Sigmoid colon (tissue), 7 donors: ENCODE measurements around the gene GRID2. TPM values are rescaled to one million over a fixed set of nuclear protein-coding genes. Genes with fewer than 3 reads are reported as not detected.

ENCODE experiments used
- DNase-seq: peaks from one replicate; pipeline ENCODE4 v3.0.0-alpha.2; 2019
- H3K27ac ChIP-seq, 4 donors: fragments of 200-600 bp; sonication (generic); one replicate each; pipeline ENCODE4 v1.5.1; 2016 to 2019; ENCODE audit warnings: mild to moderate bottlenecking in 1 of 4
- H3K27me3 ChIP-seq, 3 donors: fragments of 200-600 bp; sonication (generic); one replicate each; pipeline ENCODE4 v1.5.1; 2019; ENCODE audit warnings: mild to moderate bottlenecking in 1 of 3
- H3K36me3 ChIP-seq, 4 donors: fragments of 200-600 bp; sonication (generic); one replicate each; pipeline ENCODE4 v1.5.1; 2016 to 2019
- H3K4me1 ChIP-seq, 4 donors: fragments of 200-600 bp; sonication (generic); one replicate each; pipeline ENCODE4 v1.5.1; 2017 to 2019
- H3K4me3 ChIP-seq, 4 donors: fragments of 200-600 bp; sonication (generic); one replicate each; pipeline ENCODE4 v1.5.1; 2017 to 2019; ENCODE audit warnings: mild to moderate bottlenecking in 2 of 4, moderate library complexity in 1 of 4
- H3K9me3 ChIP-seq, 4 donors: fragments of 200-600 bp in 3 of 4; sonication (generic) in 3 of 4; one replicate each; pipeline versions ENCODE4 v1.5.1 to v1.6.1; 2013 to 2019
- EP300 ChIP-seq, 4 donors: sonication (generic); formaldehyde crosslinking; IDR thresholded peaks; one replicate each; pipeline ENCODE4 v1.6.1; 2017; ENCODE audit warnings: antibody characterized with exemption in 4 of 4
- POLR2A ChIP-seq, 2 donors: fragments of 450-650 bp; IDR thresholded peaks; one replicate each; pipeline ENCODE4 v1.6.1; 2016; ENCODE audit warnings: antibody characterized with exemption in 2 of 2, mild to moderate bottlenecking in 2 of 2, moderate library complexity in 2 of 2
- POLR2AphosphoS5 ChIP-seq, 4 donors: sonication (generic); formaldehyde crosslinking; IDR thresholded peaks; one replicate each; pipeline ENCODE4 v1.6.1; 2017; ENCODE audit warnings: antibody characterized with exemption in 4 of 4
- WGBS, 2 donors: extraction: QIAGEN DNeasy Blood & Tissue Kit; methylation state at CpG; one replicate each; pipeline ENCODE4 v1.1.7; 2013; 5-methylcytosine and 5-hydroxymethylcytosine counted together
- intact Hi-C: fragments of 100-400 bp; cut with DNase I; formaldehyde crosslinking; loops from one replicate; pipeline ENCODE4 v1.15.1; 2023
- polyA plus RNA-seq, 3 donors: library from polyadenylated mRNA; stranded (reverse); fragments of 200-250 nt; gene quantifications; one replicate each; pipeline ENCODE4 v1.2.3, GENCODE V29; 2013
- total RNA-seq, 4 donors: library from RNA; depleted of rRNA; stranded (reverse); fragments of >200 nt; gene quantifications; one replicate each; pipeline ENCODE4 v1.1.0, GENCODE V29; 2016
- TF ChIP-seq, protein P1 (sequence below), 4 experiments: fragments of 450-650 bp in 3 of 4; fragments of 200-600 bp in 1 of 4; IDR thresholded peaks; one replicate each; pipeline ENCODE4 v1.5.1; 2016 to 2019; ENCODE audit warnings: antibody characterized with exemption in 4 of 4, mild to moderate bottlenecking in 3 of 4, moderate library complexity in 2 of 4
- donor health status: healthy with polysubstance abuse.
- donor health status: Bipolar disorder and iron deficiency.
- donor health status: healthy.

The GRID2 gene
- total and polyA plus RNA-seq, 7 donors: 0.04 to 1.9 (median 0.28) TPM; not detected in 2

DNA sequence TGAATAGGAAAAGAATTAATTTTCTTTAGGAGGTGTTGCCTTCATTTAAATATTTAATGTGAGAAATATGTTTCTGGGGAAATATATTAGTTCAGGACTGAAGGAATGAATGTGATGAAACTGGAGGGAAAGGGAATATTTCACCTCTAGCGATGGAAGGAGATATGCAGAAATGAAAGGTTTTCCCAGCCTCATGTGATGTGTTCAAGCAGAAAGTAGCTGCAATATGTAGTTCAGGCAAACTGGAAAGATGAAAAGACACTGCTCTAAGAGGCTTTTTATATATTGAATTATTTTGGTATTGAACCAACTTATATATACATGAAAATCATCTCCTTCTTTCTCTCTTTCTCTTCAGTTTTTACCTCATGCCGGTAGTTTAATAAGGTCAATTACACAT lies 3.4 kb downstream of the GRID2 start:
- Histone ChIP-seq H3K27ac (no peak overlapping the region), H3K4me3 (no peak overlapping the region), H3K36me3 (no peaks in the 10 kb centered on the region), H3K4me1 (peaks cover 0 to 30% (median 26%) of the 10 kb centered on the region in 4 donors), H3K27me3 (peaks cover 27 to 60% (median 29%) of the 10 kb centered on the region in 3 donors), H3K9me3 (no peaks in the 10 kb centered on the region)
- intact Hi-C loops: no loop called here
- no peak for DNase-seq
- 82 to 91% methylated on average over 2 of the region's 2 CpGs for WGBS, 2 donors
- no peak for TF ChIP-seq EP300 (IDR thresholded peaks at IDR 0.05)
- TF ChIP-seq POLR2AphosphoS5 (IDR thresholded peaks at IDR 0.05): no peak
- TF ChIP-seq, protein P1, sequence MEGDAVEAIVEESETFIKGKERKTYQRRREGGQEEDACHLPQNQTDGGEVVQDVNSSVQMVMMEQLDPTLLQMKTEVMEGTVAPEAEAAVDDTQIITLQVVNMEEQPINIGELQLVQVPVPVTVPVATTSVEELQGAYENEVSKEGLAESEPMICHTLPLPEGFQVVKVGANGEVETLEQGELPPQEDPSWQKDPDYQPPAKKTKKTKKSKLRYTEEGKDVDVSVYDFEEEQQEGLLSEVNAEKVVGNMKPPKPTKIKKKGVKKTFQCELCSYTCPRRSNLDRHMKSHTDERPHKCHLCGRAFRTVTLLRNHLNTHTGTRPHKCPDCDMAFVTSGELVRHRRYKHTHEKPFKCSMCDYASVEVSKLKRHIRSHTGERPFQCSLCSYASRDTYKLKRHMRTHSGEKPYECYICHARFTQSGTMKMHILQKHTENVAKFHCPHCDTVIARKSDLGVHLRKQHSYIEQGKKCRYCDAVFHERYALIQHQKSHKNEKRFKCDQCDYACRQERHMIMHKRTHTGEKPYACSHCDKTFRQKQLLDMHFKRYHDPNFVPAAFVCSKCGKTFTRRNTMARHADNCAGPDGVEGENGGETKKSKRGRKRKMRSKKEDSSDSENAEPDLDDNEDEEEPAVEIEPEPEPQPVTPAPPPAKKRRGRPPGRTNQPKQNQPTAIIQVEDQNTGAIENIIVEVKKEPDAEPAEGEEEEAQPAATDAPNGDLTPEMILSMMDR (IDR thresholded peaks at IDR 0.05): no peak
- no peak for TF ChIP-seq POLR2A (IDR thresholded peaks at IDR 0.05)

DNA sequence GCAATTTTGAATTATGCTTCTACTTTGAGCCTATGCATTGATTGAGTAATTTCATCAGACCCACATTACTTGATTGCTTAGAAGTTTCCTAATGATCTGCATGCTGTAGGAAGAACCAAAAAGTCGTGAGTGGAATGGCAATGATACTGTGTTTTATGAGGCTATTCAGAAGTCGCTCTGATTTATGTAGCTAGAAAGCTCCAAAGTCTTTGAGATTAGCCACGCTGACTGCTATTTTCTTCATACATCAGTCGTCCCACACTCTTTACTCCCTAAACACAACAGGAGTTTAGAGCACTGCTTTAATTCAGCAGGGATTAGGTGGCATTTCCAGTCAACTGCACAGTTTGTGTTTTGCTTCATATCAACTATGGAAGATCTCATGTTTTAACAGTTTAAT lies 4.1 kb downstream of the GRID2 start:
- H3K4me1 ChIP-seq: peaks cover 0 to 30% (median 26%) of the 10 kb centered on the region in 4 donors
- H3K4me3 ChIP-seq: no peak overlapping the region
- H3K9me3 ChIP-seq: no peaks in the 10 kb centered on the region
- no peaks in the 10 kb centered on the region for H3K36me3 ChIP-seq
- H3K27me3 ChIP-seq: peaks cover 23 to 53% (median 24%) of the 10 kb centered on the region in 3 donors
- intact Hi-C loops: no loop called here
- WGBS, 2 donors: 11 to 45% methylated on average over 4 of the region's 4 CpGs
- DNase-seq: no peak
- no peak overlapping the region for H3K27ac ChIP-seq
- TF ChIP-seq POLR2A (IDR thresholded peaks at IDR 0.05): no peak
- TF ChIP-seq, protein P1 (IDR thresholded peaks at IDR 0.05): no peak
- no peak for TF ChIP-seq EP300 (IDR thresholded peaks at IDR 0.05)
- TF ChIP-seq POLR2AphosphoS5 (IDR thresholded peaks at IDR 0.05): no peak

DNA sequence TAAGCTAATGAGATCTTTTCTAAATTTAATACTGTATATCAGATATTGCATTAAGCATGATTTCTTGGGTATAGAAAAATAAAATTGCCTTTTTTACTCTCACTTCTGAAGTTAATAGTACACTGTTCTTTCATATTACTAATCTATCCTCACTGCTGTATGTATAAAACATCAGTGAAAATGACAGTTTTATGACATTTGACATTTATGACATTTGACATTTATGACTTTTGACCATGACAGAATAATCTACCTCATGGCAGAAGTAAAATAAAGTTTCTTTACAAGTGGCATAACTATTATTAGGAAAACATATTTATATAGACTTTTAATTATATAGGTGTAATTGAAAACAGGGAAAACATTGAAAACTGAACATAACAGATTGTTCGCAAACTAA lies 13.3 kb downstream of the GRID2 start:
- Histone ChIP-seq H3K9me3 (no peaks in the 10 kb centered on the region), H3K27me3 (no peaks in the 10 kb centered on the region), H3K36me3 (no peaks in the 10 kb centered on the region), H3K4me1 (no peaks in the 10 kb centered on the region), H3K4me3 (no peak overlapping the region), H3K27ac (no peak overlapping the region)
- no peak for DNase-seq
- 93 to 94% methylated on average over 1 of the region's 1 CpG for WGBS, 2 donors
- TF ChIP-seq, protein P1 (IDR thresholded peaks at IDR 0.05): no peak
- TF ChIP-seq POLR2A (IDR thresholded peaks at IDR 0.05) (no peak), EP300 (IDR thresholded peaks at IDR 0.05) (no peak), POLR2AphosphoS5 (IDR thresholded peaks at IDR 0.05) (no peak)
- intact Hi-C loops: no loop called here

DNA sequence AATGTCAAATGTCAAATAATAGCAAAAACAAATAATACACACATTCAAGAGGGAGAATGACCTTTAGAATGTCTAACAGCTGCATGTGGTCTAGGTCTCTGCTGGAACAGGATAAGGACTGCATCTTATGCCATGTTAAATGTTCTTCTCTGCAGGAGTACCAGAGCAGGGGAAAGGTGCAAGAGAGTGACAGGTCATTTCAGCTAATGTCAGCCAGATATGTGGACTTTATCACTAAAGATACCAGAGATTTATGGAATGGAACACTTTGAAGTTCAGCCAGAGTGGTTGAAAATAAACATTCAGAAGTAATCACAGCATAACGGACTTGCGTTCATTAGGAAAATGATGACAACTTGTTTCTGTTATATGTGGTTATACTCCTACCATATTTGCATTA lies 24.3 kb downstream of the GRID2 start:
- Histone ChIP-seq H3K27ac (no peak overlapping the region), H3K36me3 (no peaks in the 10 kb centered on the region), H3K4me1 (no peaks in the 10 kb centered on the region), H3K27me3 (no peaks in the 10 kb centered on the region), H3K4me3 (no peak overlapping the region), H3K9me3 (no peaks in the 10 kb centered on the region)
- DNase-seq: no peak
- 19 to 72% methylated on average over 2 of the region's 2 CpGs for WGBS, 2 donors
- TF ChIP-seq POLR2A (IDR thresholded peaks at IDR 0.05): no peak
- TF ChIP-seq, protein P1 (IDR thresholded peaks at IDR 0.05): no peak
- no peak for TF ChIP-seq EP300 (IDR thresholded peaks at IDR 0.05)
- no peak for TF ChIP-seq POLR2AphosphoS5 (IDR thresholded peaks at IDR 0.05)
- intact Hi-C loops: no loop called here

DNA sequence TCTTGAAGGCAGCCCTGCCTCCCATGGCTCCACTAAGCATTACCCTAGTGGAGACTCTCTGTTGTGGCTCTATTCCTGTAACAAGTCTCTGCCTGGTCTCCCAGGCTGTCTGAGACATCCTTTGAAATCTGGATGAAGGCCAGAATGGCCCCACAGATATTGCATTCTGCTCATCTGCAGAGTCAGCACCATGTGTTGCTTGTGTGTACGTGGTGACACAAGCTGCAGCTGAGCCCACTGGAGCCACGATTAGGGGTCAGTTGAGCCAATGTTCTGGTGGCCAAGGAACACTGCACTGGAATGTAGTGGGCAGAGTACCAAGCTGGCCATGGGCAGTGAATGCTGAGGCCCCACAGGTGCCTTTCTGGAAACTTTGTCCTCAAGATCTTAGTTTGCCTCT lies 29.2 kb downstream of the GRID2 start:
- no peak overlapping the region for H3K27ac ChIP-seq
- no peak overlapping the region for H3K4me3 ChIP-seq
- no peaks in the 10 kb centered on the region for H3K9me3 ChIP-seq
- TF ChIP-seq POLR2A (IDR thresholded peaks at IDR 0.05) (no peak), EP300 (IDR thresholded peaks at IDR 0.05) (no peak), POLR2AphosphoS5 (IDR thresholded peaks at IDR 0.05) (no peak)
- TF ChIP-seq, protein P1 (IDR thresholded peaks at IDR 0.05): no peak
- no peaks in the 10 kb centered on the region for H3K27me3 ChIP-seq
- intact Hi-C loops: no loop called here
- DNase-seq: no peak
- 70 to 76% methylated on average over 2 of the region's 2 CpGs for WGBS, 2 donors
- H3K4me1 ChIP-seq: peaks cover 0 to 18% (median 9%) of the 10 kb centered on the region in 4 donors
- no peaks in the 10 kb centered on the region for H3K36me3 ChIP-seq
